ENCODE results near the gene B3GNT5. TPM values are rescaled to one million over a fixed set of nuclear protein-coding genes. Genes with fewer than 3 reads are reported as not detected.

Gene B3GNT5
- total RNA-seq, 4 donors from 2014 or later, result 6.0 to 46.3 (median 39.9) TPM

GRCh38 chr3:183242431-183242830 lies 10.6 kb upstream of the B3GNT5 start:
- 77 to 100% methylated on average over 1 of the region's 1 CpG for WGBS, 2 donors (ENCODE audit: low coverage in 1 of 2)
- peaks cover 6 to 9% of the 10 kb centered on the region in 2 donors for H3K9me3 ChIP-seq
- no peaks in the 10 kb centered on the region for H3K36me3 ChIP-seq
- H3K4me1 ChIP-seq, result peaks cover 0 to 21% (median 4%) of the 10 kb centered on the region in 4 donors
- no peak overlapping the region for H3K4me3 ChIP-seq
- in situ Hi-C loops (cut with MboI; ENCODE audit: low pct_ligation_motif_present in 1 of 4, low pct_unique_long_range_greater_than_20kb in 1 of 4, low sequenced_read_pairs in 3 of 4), result no loop called here
- DNase-seq, result no peak
- H3K27me3 ChIP-seq, result no peaks in the 10 kb centered on the region
- intact Hi-C loops (cut with DNase I; ENCODE audit: low total_unique reads), result no loop called here
- no peak overlapping the region for H3K27ac ChIP-seq
- TF ChIP-seq CTCF (IDR thresholded peaks at IDR 0.05), result no peak
- TF ChIP-seq EP300 (IDR thresholded peaks at IDR 0.05; ENCODE audit: low read depth), result no peak
- TF ChIP-seq POLR2AphosphoS5 (IDR thresholded peaks at IDR 0.05), result no peak
- no peak for TF ChIP-seq POLR2A (IDR thresholded peaks at IDR 0.05)

DNA sequence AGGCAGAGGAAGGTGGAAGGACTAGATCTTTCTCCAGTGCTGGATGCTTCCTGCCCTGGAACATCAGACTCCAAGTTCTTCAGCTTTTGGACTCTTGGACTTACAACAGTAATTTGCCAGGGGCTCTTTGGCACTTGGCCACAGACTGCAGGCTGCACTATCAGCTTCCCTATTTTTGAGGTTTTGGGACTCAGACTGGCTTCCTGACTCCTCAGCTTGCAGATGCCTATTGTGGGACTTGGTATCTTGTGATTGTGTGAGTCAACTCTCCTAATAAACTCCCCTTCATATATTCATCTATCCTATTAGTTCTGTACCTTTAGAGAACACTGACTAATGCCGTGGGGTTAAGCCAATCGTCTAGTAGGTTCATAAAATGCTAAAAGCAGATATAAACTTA lies 8.8 kb upstream of the B3GNT5 start:
- no peaks in the 10 kb centered on the region for H3K27me3 ChIP-seq
- intact Hi-C loops (cut with DNase I; ENCODE audit: low total_unique reads) (no loop called here), in situ Hi-C loops (cut with MboI; ENCODE audit: low pct_ligation_motif_present in 1 of 4, low pct_unique_long_range_greater_than_20kb in 1 of 4, low sequenced_read_pairs in 3 of 4) (no loop called here)
- TF ChIP-seq CTCF (IDR thresholded peaks at IDR 0.05) (no peak), EP300 (IDR thresholded peaks at IDR 0.05; ENCODE audit: low read depth) (no peak), POLR2AphosphoS5 (IDR thresholded peaks at IDR 0.05) (no peak), POLR2A (IDR thresholded peaks at IDR 0.05) (no peak)
- peaks cover 6 to 9% of the 10 kb centered on the region in 2 donors for H3K9me3 ChIP-seq
- 32 to 48% methylated on average over 2 of the region's 2 CpGs for WGBS, 2 donors (ENCODE audit: low coverage in 1 of 2)
- DNase-seq, result peak; percentile 60
- no peaks in the 10 kb centered on the region for H3K36me3 ChIP-seq
- H3K27ac ChIP-seq, result peak overlapping the region in 3 of 4 donors; percentile 11 to 41 (median 15)
- H3K4me3 ChIP-seq, result no peak overlapping the region
- peaks cover 0 to 21% (median 4%) of the 10 kb centered on the region in 4 donors for H3K4me1 ChIP-seq

DNA sequence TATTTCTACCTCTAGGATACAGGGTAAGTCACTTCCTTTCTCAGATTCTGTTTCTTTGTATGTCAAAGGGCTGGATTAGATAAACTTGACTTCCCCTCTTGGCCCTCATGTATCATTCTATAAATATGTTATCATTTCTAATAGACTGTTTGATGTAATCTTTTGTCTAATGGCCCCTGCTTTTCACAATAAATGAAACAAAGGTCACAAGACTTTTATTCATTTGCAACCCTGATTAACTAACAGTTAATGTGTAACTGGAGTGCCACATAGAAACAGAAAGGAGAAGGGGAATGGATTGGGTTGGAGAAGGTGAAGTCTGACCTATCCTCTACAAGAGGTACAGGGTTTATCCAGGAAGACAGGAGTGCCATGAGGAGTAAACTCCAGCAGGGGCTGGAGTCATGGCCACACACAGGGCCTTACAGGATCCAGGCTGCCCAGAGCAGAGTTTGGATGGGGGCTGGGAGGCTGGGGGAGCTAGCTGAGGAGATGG lies 8.0 kb upstream of the B3GNT5 start:
- no peak overlapping the region for H3K4me3 ChIP-seq
- peaks cover 0 to 21% (median 4%) of the 10 kb centered on the region in 4 donors for H3K4me1 ChIP-seq
- no peak for DNase-seq
- in situ Hi-C loops (cut with MboI; ENCODE audit: low pct_ligation_motif_present in 1 of 4, low pct_unique_long_range_greater_than_20kb in 1 of 4, low sequenced_read_pairs in 3 of 4), result no loop called here
- TF ChIP-seq POLR2AphosphoS5 (IDR thresholded peaks at IDR 0.05) (no peak), CTCF (IDR thresholded peaks at IDR 0.05) (peak in 2 of 5 experiments; percentile 20 to 47)
- H3K27me3 ChIP-seq, result no peaks in the 10 kb centered on the region
- intact Hi-C loops (cut with DNase I; ENCODE audit: low total_unique reads), result no loop called here
- H3K36me3 ChIP-seq, result no peaks in the 10 kb centered on the region
- peak overlapping the region; percentile 22 to 49 (median 38) for H3K27ac ChIP-seq
- H3K9me3 ChIP-seq, result peaks cover 6 to 9% of the 10 kb centered on the region in 2 donors

DNA sequence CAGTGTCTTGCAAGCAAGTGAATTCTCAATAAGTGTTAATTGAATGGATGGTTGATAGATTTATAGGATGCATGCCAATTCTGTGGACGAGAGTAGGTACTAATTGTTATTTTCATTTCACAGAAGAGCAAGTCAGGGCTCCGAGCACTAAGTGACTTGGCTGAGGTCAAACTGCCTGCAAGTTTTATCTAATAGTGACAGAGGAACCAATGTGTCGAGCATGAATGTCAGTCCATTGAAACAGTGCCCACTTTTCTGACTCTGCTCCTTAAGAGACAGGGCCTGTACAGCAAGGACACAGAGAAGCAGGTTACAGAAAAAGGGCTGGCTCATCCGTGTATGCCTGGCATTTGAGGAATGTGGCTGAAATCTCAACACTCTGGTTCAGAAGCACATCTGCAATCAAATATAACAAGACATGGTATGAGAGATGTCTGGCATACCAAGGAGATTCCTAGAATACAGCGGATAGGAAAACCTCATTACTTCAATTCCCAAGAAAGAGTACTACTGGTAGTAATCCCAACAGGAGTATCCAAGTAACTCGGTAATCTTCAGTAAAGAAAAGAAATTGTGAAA lies 6.0 kb upstream of the B3GNT5 start:
- H3K36me3 ChIP-seq, result no peaks in the 10 kb centered on the region
- TF ChIP-seq POLR2AphosphoS5 (IDR thresholded peaks at IDR 0.05), result no peak
- TF ChIP-seq POLR2A (IDR thresholded peaks at IDR 0.05), result no peak
- TF ChIP-seq CTCF (IDR thresholded peaks at IDR 0.05), result no peak
- TF ChIP-seq EP300 (IDR thresholded peaks at IDR 0.05; ENCODE audit: low read depth), result no peak
- in situ Hi-C loops (cut with MboI; ENCODE audit: low pct_ligation_motif_present in 1 of 4, low pct_unique_long_range_greater_than_20kb in 1 of 4, low sequenced_read_pairs in 3 of 4) (no loop called here), intact Hi-C loops (cut with DNase I; ENCODE audit: low total_unique reads) (no loop called here)
- no peak overlapping the region for H3K27ac ChIP-seq
- peaks cover 6 to 8% of the 10 kb centered on the region in 2 donors for H3K9me3 ChIP-seq
- H3K4me3 ChIP-seq, result no peak overlapping the region
- H3K27me3 ChIP-seq, result no peaks in the 10 kb centered on the region
- DNase-seq, result no peak
- 70 to 84% methylated on average over 3 to 6 of the region's 6 CpGs for WGBS, 2 donors (ENCODE audit: low coverage in 1 of 2)
- peaks cover 0 to 21% (median 4%) of the 10 kb centered on the region in 4 donors for H3K4me1 ChIP-seq

All from transverse colon (tissue), 4 donors.